Mesenchymal stem cell (in vitro differentiated cells and primary cell): Measurements from ENCODE around the gene CDCA8.

Experiments used
- DNase-seq: peaks from one replicate; pipeline ENCODE4 v3.0.0-alpha.2; 2013
- H2AFZ ChIP-seq: one replicate; pipeline ENCODE4 v1.6.1; 2013; ENCODE audit warnings: low read depth, mild to moderate bottlenecking, control low read depth, inconsistent platforms, low read length, moderate library complexity
- H2AK5ac ChIP-seq: 2 replicates; pipeline ENCODE4 v1.6.1; 2013; ENCODE audit warnings: low read length, moderate library complexity, mild to moderate bottlenecking, inconsistent platforms; ENCODE audit not compliant: severe bottlenecking
- H2BK120ac ChIP-seq: one replicate; pipeline ENCODE4 v1.6.1; 2013; ENCODE audit warnings: low read depth, mild to moderate bottlenecking, inconsistent platforms, low read length, moderate library complexity
- H2BK12ac ChIP-seq, 2 experiments: one replicate each; pipeline ENCODE4 v1.6.1; 2013; ENCODE audit warnings: inconsistent platforms in 2 of 2, low read length in 2 of 2, mild to moderate bottlenecking in 2 of 2, moderate library complexity in 2 of 2, control low read depth in 1 of 2
- H2BK15ac ChIP-seq: one replicate; pipeline ENCODE4 v1.6.1; 2013; ENCODE audit warnings: mild to moderate bottlenecking, low read depth, inconsistent platforms; ENCODE audit not compliant: poor library complexity, severe bottlenecking
- H2BK5ac ChIP-seq: 2 replicates; pipeline ENCODE4 v1.6.1; 2013; ENCODE audit warnings: low read depth, mild to moderate bottlenecking, low read length, control low read depth, inconsistent platforms; ENCODE audit not compliant: poor library complexity, severe bottlenecking
- H3K14ac ChIP-seq, 2 experiments: one replicate each; pipeline ENCODE4 v1.6.1; 2013; ENCODE audit warnings: inconsistent platforms in 2 of 2, low read length in 2 of 2, control low read depth in 1 of 2, mild to moderate bottlenecking in 1 of 2, moderate library complexity in 1 of 2
- H3K18ac ChIP-seq, 2 experiments: one replicate each; pipeline ENCODE4 v1.6.1; 2013; ENCODE audit warnings: inconsistent platforms in 2 of 2, low read length in 2 of 2, control low read depth in 1 of 2, low read depth in 1 of 2, mild to moderate bottlenecking in 1 of 2
- H3K23ac ChIP-seq, 2 experiments: one replicate each; pipeline ENCODE4 v1.6.1; 2013; ENCODE audit warnings: inconsistent platforms in 2 of 2, low read length in 2 of 2, mild to moderate bottlenecking in 2 of 2, moderate library complexity in 2 of 2, control low read depth in 1 of 2
- H3K27ac ChIP-seq: 2 replicates; pipeline ENCODE4 v1.5.1; 2013; ENCODE audit warnings: mild to moderate bottlenecking, moderate library complexity, low read length, control low read depth, inconsistent platforms; ENCODE audit not compliant: poor library complexity, severe bottlenecking
- H3K27me3 ChIP-seq, 2 experiments: 2 replicates each; pipeline versions ENCODE4 v1.6.1 to v1.7.0; 2013; ENCODE audit warnings: low read length in 2 of 2, mild to moderate bottlenecking in 2 of 2, moderate library complexity in 2 of 2, control low read depth in 1 of 2, inconsistent platforms in 1 of 2; ENCODE audit not compliant: control insufficient read depth in 1 of 2, insufficient read depth in 1 of 2
- H3K36me3 ChIP-seq, 2 experiments: 2 replicates each; pipeline versions ENCODE4 v1.6.1 to v1.7.0; 2013; ENCODE audit warnings: low read length in 2 of 2, control low read depth in 1 of 2, inconsistent platforms in 1 of 2, low read depth in 1 of 2, mild to moderate bottlenecking in 1 of 2; ENCODE audit not compliant: insufficient read depth in 2 of 2, control insufficient read depth in 1 of 2
- H3K4ac ChIP-seq, 2 experiments: one replicate each; pipeline ENCODE4 v1.6.1; 2013; ENCODE audit warnings: inconsistent platforms in 2 of 2, low read length in 2 of 2, mild to moderate bottlenecking in 2 of 2, moderate library complexity in 2 of 2, control low read depth in 1 of 2, low read depth in 1 of 2
- H3K4me1 ChIP-seq: 2 replicates; pipeline ENCODE4 v1.6.1; 2013; ENCODE audit warnings: low read depth, low read length, control low read depth; ENCODE audit not compliant: control insufficient read depth, insufficient read depth
- H3K4me2 ChIP-seq: 2 replicates; pipeline ENCODE4 v1.6.1; 2013; ENCODE audit warnings: low read length, mild to moderate bottlenecking, inconsistent platforms; ENCODE audit not compliant: poor library complexity, severe bottlenecking
- H3K4me3 ChIP-seq, 2 experiments: 2 replicates each; pipeline versions ENCODE4 v1.5.1 to v1.7.0; 2013; ENCODE audit warnings: low read length in 2 of 2, mild to moderate bottlenecking in 2 of 2, control low read depth in 1 of 2, low read depth in 1 of 2; ENCODE audit not compliant: insufficient read depth in 1 of 2
- H3K79me1 ChIP-seq: replicated peaks from 2 replicates; pipeline ENCODE4 v1.6.1; 2013; ENCODE audit warnings: mild to moderate bottlenecking, control low read depth, low read length, inconsistent platforms; ENCODE audit not compliant: poor library complexity, severe bottlenecking
- H3K9ac ChIP-seq: 2 replicates; pipeline ENCODE4 v1.7.0; 2013; ENCODE audit warnings: mild to moderate bottlenecking, low read length, moderate library complexity
- H3K9me3 ChIP-seq: 2 replicates; pipeline ENCODE4 v1.7.0; 2013; ENCODE audit warnings: mild to moderate bottlenecking, low read length; ENCODE audit not compliant: control insufficient read depth
- H4K8ac ChIP-seq: one replicate; pipeline ENCODE4 v1.6.1; 2013; ENCODE audit warnings: inconsistent platforms, mild to moderate bottlenecking, low read length, moderate library complexity
- H4K91ac ChIP-seq: one replicate; pipeline ENCODE4 v1.6.1; 2013; ENCODE audit warnings: mild to moderate bottlenecking, low read length, inconsistent platforms
- WGBS: methylation state at CpG from one replicate; pipeline ENCODE4 v1.1.7; 2013; ENCODE audit warnings: mixed read lengths; 5-methylcytosine and 5-hydroxymethylcytosine counted together

The CDCA8 gene

DNA sequence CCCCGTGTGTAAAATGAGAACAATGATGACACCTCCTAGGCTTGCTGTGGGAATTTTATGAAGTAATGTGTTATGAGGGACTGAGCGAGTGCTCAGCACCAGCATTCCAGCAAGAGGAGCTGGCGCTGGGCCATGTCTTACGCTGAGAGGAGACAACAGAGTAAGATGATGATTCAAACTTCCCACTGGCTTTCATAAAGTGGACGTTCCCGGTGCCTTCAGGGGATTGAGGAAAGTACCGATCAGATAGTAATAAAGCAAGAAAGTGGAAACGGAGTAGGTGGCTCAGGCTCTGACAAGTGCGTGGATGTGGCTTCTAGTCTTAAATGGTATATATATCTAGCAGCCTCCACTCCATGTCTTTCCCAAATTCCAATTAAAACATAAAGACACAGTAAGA is 48.8 kb downstream of the CDCA8 start:
- H4K8ac ChIP-seq: no peak overlapping the region

DNA sequence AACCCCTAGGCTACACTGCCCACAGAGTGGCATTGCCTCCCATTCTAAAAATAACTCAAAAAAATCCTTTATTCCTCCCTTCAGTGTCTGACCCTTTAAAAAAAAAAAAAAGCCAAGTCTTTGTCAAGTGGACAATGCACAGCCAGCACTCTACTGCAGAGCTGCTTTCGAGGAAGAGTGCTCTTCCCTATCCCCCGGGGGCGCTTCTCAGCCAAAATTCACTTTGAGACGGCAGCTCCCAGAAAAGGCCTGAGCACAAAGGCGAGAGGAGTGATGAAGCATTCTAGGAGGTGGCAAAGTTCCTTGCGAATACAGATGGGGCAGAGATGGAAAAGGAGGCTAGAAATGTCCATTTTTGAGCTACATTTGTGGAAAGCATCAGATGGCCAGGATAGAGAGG is 49.3 kb downstream of the CDCA8 start:
- H3K4me2 ChIP-seq: no peak overlapping the region
- H2BK5ac ChIP-seq: no peak overlapping the region
- no peak overlapping the region for H2BK15ac ChIP-seq
- H2BK120ac ChIP-seq: no peak overlapping the region
- no peaks in the 10 kb centered on the region for H3K36me3 ChIP-seq
- H2AFZ ChIP-seq: no peak overlapping the region
- H2AK5ac ChIP-seq: no peak overlapping the region
- H3K9me3 ChIP-seq: peaks cover 8% of the 10 kb centered on the region
- no peak overlapping the region for H4K8ac ChIP-seq
- H3K4me3 ChIP-seq: no peak overlapping the region
- no peak overlapping the region for H3K27ac ChIP-seq
- no peak overlapping the region for H3K23ac ChIP-seq
- 54% methylated on average over 6 of the region's 6 CpGs for WGBS
- H3K79me1 ChIP-seq: no peaks in the 10 kb centered on the region
- DNase-seq: no peak
- no peaks in the 10 kb centered on the region for H3K4me1 ChIP-seq
- no peak overlapping the region for H3K18ac ChIP-seq
- peaks cover 13 to 40% of the 10 kb centered on the region in 2 experiments for H3K27me3 ChIP-seq
- H3K9ac ChIP-seq: no peak overlapping the region
- H3K4ac ChIP-seq: no peak overlapping the region
- H3K14ac ChIP-seq: no peak overlapping the region
- no peak overlapping the region for H2BK12ac ChIP-seq
- no peak overlapping the region for H4K91ac ChIP-seq

More for the DNA sequence above, 48.8 kb downstream of the CDCA8 start:
- Histone ChIP-seq H3K23ac (no peak overlapping the region), H3K27me3 (peaks cover 13 to 40% of the 10 kb centered on the region in 2 experiments), H3K4me1 (no peaks in the 10 kb centered on the region), H4K91ac (no peak overlapping the region), H2AFZ (no peak overlapping the region), H3K4me3 (no peak overlapping the region), H3K9me3 (peaks cover 3% of the 10 kb centered on the region), H2BK15ac (no peak overlapping the region), H3K18ac (no peak overlapping the region), H3K4ac (no peak overlapping the region), H2AK5ac (no peak overlapping the region), H2BK120ac (no peak overlapping the region), H3K14ac (no peak overlapping the region), H3K79me1 (no peaks in the 10 kb centered on the region), H3K36me3 (no peaks in the 10 kb centered on the region), H3K27ac (no peak overlapping the region), H3K9ac (no peak overlapping the region), H3K4me2 (no peak overlapping the region), H2BK5ac (no peak overlapping the region), H2BK12ac (no peak overlapping the region)
- WGBS: 78% methylated on average over 7 of the region's 9 CpGs
- DNase-seq: no peak

DNA sequence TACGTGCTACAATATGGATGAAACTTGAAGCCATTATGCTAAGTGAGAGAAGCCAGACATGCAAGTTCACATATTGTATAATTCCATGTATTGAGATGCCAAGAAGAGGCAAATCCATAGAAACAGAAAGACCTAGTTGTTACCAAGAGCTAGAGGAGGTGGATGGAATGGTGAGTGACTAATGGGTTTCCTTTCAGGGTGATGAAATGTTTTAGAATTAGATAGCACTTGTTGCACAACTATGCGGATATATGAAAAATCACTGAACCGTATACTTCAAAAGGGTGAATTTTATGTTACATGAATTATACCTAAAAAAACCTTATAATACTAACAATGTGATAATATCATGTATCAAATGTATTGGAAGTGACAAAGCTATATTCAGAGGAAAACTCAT is 54.5 kb downstream of the CDCA8 start:
- Histone ChIP-seq H2AFZ (no peak overlapping the region), H3K18ac (no peak overlapping the region), H2BK120ac (no peak overlapping the region), H3K4me3 (no peak overlapping the region), H3K27ac (no peak overlapping the region), H3K4me1 (no peaks in the 10 kb centered on the region), H2BK15ac (no peak overlapping the region), H2BK5ac (no peak overlapping the region), H3K27me3 (peaks cover 11 to 32% of the 10 kb centered on the region in 2 experiments), H4K91ac (no peak overlapping the region), H3K9ac (no peak overlapping the region), H3K14ac (no peak overlapping the region), H2BK12ac (no peak overlapping the region), H2AK5ac (no peak overlapping the region), H3K36me3 (no peaks in the 10 kb centered on the region), H3K79me1 (no peaks in the 10 kb centered on the region), H3K4ac (no peak overlapping the region), H3K4me2 (no peak overlapping the region), H3K9me3 (peaks cover 12% of the 10 kb centered on the region), H3K23ac (no peak overlapping the region), H4K8ac (no peak overlapping the region)
- 100% methylated on average over 1 of the region's 3 CpGs for WGBS
- DNase-seq: no peak

DNA sequence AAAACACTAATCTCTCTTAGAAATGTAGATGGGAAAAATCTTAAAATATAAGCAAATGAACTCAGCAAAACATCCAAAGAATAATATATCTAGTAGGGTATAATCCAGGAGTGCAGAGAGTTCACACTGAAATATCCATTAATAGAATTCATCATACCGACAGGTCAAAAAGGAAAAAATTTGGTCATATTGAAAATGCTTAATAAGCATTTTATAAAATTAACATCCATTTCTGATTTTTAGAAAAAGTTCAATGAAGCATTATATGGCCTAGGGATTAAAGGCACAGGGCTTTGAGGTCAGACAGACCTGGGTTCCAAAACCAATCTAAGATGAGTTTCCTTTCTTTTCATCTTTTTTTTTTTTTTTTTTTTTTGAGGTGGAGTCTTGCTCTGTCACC is 56.2 kb downstream of the CDCA8 start:
- H4K91ac ChIP-seq: no peak overlapping the region
- H2BK120ac ChIP-seq: no peak overlapping the region
- H3K9ac ChIP-seq: no peak overlapping the region
- DNase-seq: no peak
- H2AFZ ChIP-seq: no peak overlapping the region
- H3K18ac ChIP-seq: no peak overlapping the region
- H4K8ac ChIP-seq: no peak overlapping the region
- no peak overlapping the region for H2BK12ac ChIP-seq
- H3K23ac ChIP-seq: no peak overlapping the region
- no peak overlapping the region for H2BK15ac ChIP-seq
- peaks cover 21 to 31% of the 10 kb centered on the region in 2 experiments for H3K27me3 ChIP-seq
- H3K14ac ChIP-seq: no peak overlapping the region
- no CpG with 5 or more reads among the region's 1 CpG for WGBS
- no peaks in the 10 kb centered on the region for H3K36me3 ChIP-seq
- H2AK5ac ChIP-seq: no peak overlapping the region
- H3K27ac ChIP-seq: no peak overlapping the region
- H3K4me3 ChIP-seq: no peak overlapping the region
- peaks cover 9% of the 10 kb centered on the region for H3K4me1 ChIP-seq
- no peaks in the 10 kb centered on the region for H3K79me1 ChIP-seq
- H3K4me2 ChIP-seq: no peak overlapping the region
- no peak overlapping the region for H3K4ac ChIP-seq
- H2BK5ac ChIP-seq: no peak overlapping the region
- H3K9me3 ChIP-seq: peaks cover 12% of the 10 kb centered on the region
